H1 (cell line): Measurements from ENCODE around the gene CPZ. TPM values are rescaled to one million over a fixed set of nuclear protein-coding genes. Genes with fewer than 3 reads are reported as not detected.

Experiments
- CTCF ChIA-PET: fragments of 300-600 bp; sonication (Branson Sonifier 250); formaldehyde crosslinking; loops from one replicate; lab custom pipeline; 2021; ENCODE audit not compliant: partially characterized antibody; lab: Charles Lee
- POLR2A ChIA-PET: fragments of 300-600 bp; sonication (Branson Sonifier 250); formaldehyde crosslinking; loops from one replicate; lab custom pipeline; 2021; ENCODE audit warnings: inconsistent platforms; ENCODE audit not compliant: partially characterized antibody; lab: Charles Lee
- DNase-seq, 2 experiments: peaks; one replicate each; pipeline versions ENCODE4 v3.0.0 to v3.0.0-alpha.2; 2010 to 2022; ENCODE audit warnings: low spot score in 2 of 2, low read depth in 1 of 2, mixed read lengths in 1 of 2
- FAIRE-seq: peaks from 2 replicates; lab custom pipeline; 2011; peaks lifted over from hg19 to GRCh38; lab: Jason Lieb, UNC
- H2AFZ ChIP-seq: 2 replicates; pipeline ENCODE4 v1.8.1; 2012; ENCODE audit warnings: low read length, inconsistent platforms
- H2AK5ac ChIP-seq: 2 replicates; pipeline ENCODE4 v1.6.1; 2013; ENCODE audit warnings: low read depth, low read length
- H2BK120ac ChIP-seq: replicated peaks from 2 replicates; pipeline ENCODE3; 2013; ENCODE audit warnings: low read depth, low read length, inconsistent platforms
- H2BK12ac ChIP-seq: 2 replicates; pipeline ENCODE4 v1.6.1; 2013; ENCODE audit warnings: low read depth, low read length
- H2BK15ac ChIP-seq: 2 replicates; pipeline ENCODE4 v1.6.1; 2013; ENCODE audit warnings: low read length
- H2BK20ac ChIP-seq: 2 replicates; pipeline ENCODE4 v1.6.1; 2013; ENCODE audit warnings: low read length
- H2BK5ac ChIP-seq: 2 replicates; pipeline ENCODE4 v1.6.1; 2013; ENCODE audit warnings: low read depth, low read length
- H3K14ac ChIP-seq: 2 replicates; pipeline ENCODE4 v1.6.1; 2013; ENCODE audit warnings: inconsistent platforms; ENCODE audit not compliant: insufficient read length
- H3K18ac ChIP-seq: 2 replicates; pipeline ENCODE4 v1.6.1; 2013; ENCODE audit warnings: low read length; ENCODE audit errors: extremely low read depth
- H3K23ac ChIP-seq: 2 replicates; pipeline ENCODE4 v1.6.1; 2013; ENCODE audit warnings: inconsistent platforms; ENCODE audit not compliant: insufficient read length
- H3K23me2 ChIP-seq: 2 replicates; pipeline ENCODE4 v1.6.1; 2013; ENCODE audit warnings: low read depth, low read length
- H3K27ac ChIP-seq: 2 replicates; pipeline ENCODE4 v1.6.1; 2011; ENCODE audit warnings: low read depth, low read length, inconsistent platforms
- H3K27me3 ChIP-seq, 4 experiments: replicated peaks in 1 of 4; 1 replicate in 1 of 4; 2 replicates in 3 of 4; pipeline versions ENCODE4 v1.6.1 to v1.8.1; 2011 to 2013; ENCODE audit warnings: low read length in 3 of 4, mild to moderate bottlenecking in 3 of 4, inconsistent platforms in 2 of 4, mixed read lengths in 2 of 4, moderate library complexity in 1 of 4; ENCODE audit not compliant: control insufficient read depth in 3 of 4, insufficient read depth in 3 of 4; ENCODE audit errors: extremely low read depth in 1 of 4
- H3K36me3 ChIP-seq, 4 experiments: 2 replicates each; pipeline versions ENCODE4 v1.6.1 to v1.8.1; 2011 to 2013; ENCODE audit warnings: mild to moderate bottlenecking in 4 of 4, low read length in 3 of 4, moderate library complexity in 2 of 4, control low read depth in 1 of 4, inconsistent platforms in 1 of 4; ENCODE audit not compliant: insufficient read depth in 4 of 4, control insufficient read depth in 2 of 4
- H3K4ac ChIP-seq: replicated peaks from 2 replicates; pipeline ENCODE3; 2013; ENCODE audit warnings: low read length, low read depth, mixed read lengths, inconsistent platforms; ENCODE audit not compliant: insufficient read length
- H3K4me1 ChIP-seq, 4 experiments: replicated peaks in 1 of 4; 1 replicate in 1 of 4; 2 replicates in 3 of 4; pipeline versions ENCODE4 v1.6.1 to v1.8.1; 2011 to 2013; ENCODE audit warnings: low read length in 3 of 4, inconsistent platforms in 2 of 4, mixed read lengths in 1 of 4; ENCODE audit not compliant: insufficient read depth in 4 of 4, control insufficient read depth in 3 of 4
- H3K4me2 ChIP-seq, 2 experiments: 2 replicates each; pipeline versions ENCODE4 v1.6.1 to v1.8.1; 2011 to 2013; ENCODE audit warnings: low read depth in 2 of 2, low read length in 2 of 2, control low read depth in 1 of 2, inconsistent platforms in 1 of 2, mild to moderate bottlenecking in 1 of 2; ENCODE audit not compliant: insufficient read depth in 1 of 2
- H3K4me3 ChIP-seq, 4 experiments: fragments of 200-600, 300-600 bp in 1 of 4; sonication (generic), shearing (Covaris generic), sonication (Bioruptor Twin) in 1 of 4; 2 replicates each; pipeline versions ENCODE4 v1.5.1 to v1.8.1; 2011 to 2016; ENCODE audit warnings: low read length in 4 of 4, low read depth in 3 of 4, control low read depth in 2 of 4, inconsistent platforms in 2 of 4, mild to moderate bottlenecking in 2 of 4, mixed read lengths in 1 of 4, moderate library complexity in 1 of 4; ENCODE audit not compliant: insufficient read depth in 2 of 4; ENCODE audit errors: extremely low read depth in 1 of 4
- H3K56ac ChIP-seq: replicated peaks from 2 replicates; pipeline ENCODE3; 2013; ENCODE audit warnings: low read depth, mild to moderate bottlenecking, mixed read lengths, low read length, inconsistent platforms; ENCODE audit not compliant: insufficient read length
- H3K79me1 ChIP-seq: 2 replicates; pipeline ENCODE4 v1.6.1; 2013; ENCODE audit warnings: low read depth, low read length, control low read depth
- H3K79me2 ChIP-seq, 2 experiments: 2 replicates each; pipeline versions ENCODE4 v1.6.1 to v1.8.1; 2012 to 2013; ENCODE audit warnings: low read length in 2 of 2, mild to moderate bottlenecking in 2 of 2, inconsistent platforms in 1 of 2; ENCODE audit not compliant: insufficient read depth in 2 of 2, control insufficient read depth in 1 of 2
- H3K9ac ChIP-seq, 4 experiments: replicated peaks in 1 of 4; 1 replicate in 1 of 4; 2 replicates in 3 of 4; pipeline versions ENCODE4 v1.6.1 to v1.8.1; 2011 to 2013; ENCODE audit warnings: low read depth in 3 of 4, low read length in 3 of 4, control low read depth in 2 of 4, mild to moderate bottlenecking in 2 of 4, moderate library complexity in 2 of 4, inconsistent platforms in 1 of 4; ENCODE audit errors: extremely low read depth in 1 of 4
- H3K9me3 ChIP-seq, 2 experiments: 2 replicates each; pipeline versions ENCODE4 v1.6.1 to v1.8.1; 2012 to 2013; ENCODE audit warnings: mild to moderate bottlenecking in 2 of 2, moderate library complexity in 2 of 2, control low read depth in 1 of 2, inconsistent platforms in 1 of 2, low read depth in 1 of 2, low read length in 1 of 2, mixed read lengths in 1 of 2; ENCODE audit not compliant: insufficient read depth in 2 of 2
- H4K20me1 ChIP-seq, 2 experiments: replicated peaks in 1 of 2; 2 replicates each; pipeline versions ENCODE3 to v1.8.1; 2011 to 2013; ENCODE audit warnings: inconsistent platforms in 2 of 2, low read length in 2 of 2, mild to moderate bottlenecking in 1 of 2; ENCODE audit not compliant: insufficient read depth in 2 of 2, control insufficient read depth in 1 of 2
- H4K5ac ChIP-seq: 2 replicates; pipeline ENCODE4 v1.6.1; 2013; ENCODE audit warnings: low read length, low read depth, mixed read lengths, inconsistent platforms; ENCODE audit not compliant: insufficient read length
- H4K8ac ChIP-seq: 2 replicates; pipeline ENCODE4 v1.8.0; 2013; ENCODE audit warnings: mild to moderate bottlenecking, moderate library complexity, low read length, inconsistent platforms; ENCODE audit not compliant: insufficient read depth; ENCODE audit errors: extremely low read depth
- H4K91ac ChIP-seq: replicated peaks from 2 replicates; pipeline ENCODE3; 2013; ENCODE audit warnings: low read length, mixed read lengths, inconsistent platforms; ENCODE audit not compliant: insufficient read length
- CEBPB ChIP-seq: IDR thresholded peaks from 2 replicates; pipeline ENCODE4 v1.6.1; 2012; ENCODE audit warnings: low read depth, low read length
- CREB1 ChIP-seq: IDR thresholded peaks from 2 replicates; pipeline ENCODE4 v1.6.1; 2012; ENCODE audit warnings: inconsistent platforms
- EGR1 ChIP-seq: IDR thresholded peaks from 2 replicates; pipeline ENCODE4 v1.6.1; 2011; ENCODE audit warnings: low read depth, low read length, borderline replicate concordance
- HDAC6 ChIP-seq: IDR thresholded peaks from one replicate; pipeline ENCODE4 v1.7.1; 2012; ENCODE audit warnings: low read depth, mild to moderate bottlenecking, inconsistent platforms, low read length, moderate library complexity
- JUND ChIP-seq: IDR thresholded peaks from 2 replicates; pipeline ENCODE4 v1.6.1; 2011; ENCODE audit warnings: mild to moderate bottlenecking, improper control_type of control experiment, low read length
- KDM4A ChIP-seq: IDR thresholded peaks from one replicate; pipeline ENCODE4 v1.7.1; 2012; ENCODE audit warnings: low read depth, mild to moderate bottlenecking, moderate library complexity, low read length, inconsistent platforms; ENCODE audit not compliant: severe bottlenecking
- MAFK ChIP-seq: IDR thresholded peaks from 2 replicates; pipeline ENCODE4 v1.6.1; 2012; ENCODE audit warnings: low read depth, mild to moderate bottlenecking, improper control_type of control experiment, low read length
- RBBP5 ChIP-seq: IDR thresholded peaks from 2 replicates; pipeline ENCODE4 v1.7.1; 2012; ENCODE audit warnings: low read depth, mild to moderate bottlenecking, inconsistent platforms, low read length, moderate library complexity, borderline replicate concordance
- RNF2 ChIP-seq: fragments of 200-900, 300-1000 bp; sonication (generic); IDR thresholded peaks from 2 replicates; pipeline ENCODE4 v1.7.1; 2016; ENCODE audit warnings: borderline replicate concordance, low read depth, mild to moderate bottlenecking, antibody characterized with exemption, low read length; ENCODE audit not compliant: poor library complexity, severe bottlenecking; ENCODE audit errors: missing control alignments
- SAP30 ChIP-seq: fragments of 300-600 bp; sonication (generic); IDR thresholded peaks from 2 replicates; pipeline ENCODE4 v1.7.1; 2012; ENCODE audit warnings: low read length, moderate library complexity, mild to moderate bottlenecking, inconsistent platforms; ENCODE audit not compliant: insufficient read depth, insufficient replicate concordance
- WGBS, 2 experiments: shearing (Covaris generic) in 1 of 2; methylation state at CpG; one replicate each; pipeline versions ENCODE4 v1.1.6 to v1.1.7; 2013 to 2015; ENCODE audit warnings: low lambda C conversion rate in 2 of 2, mixed read lengths in 2 of 2, inconsistent platforms in 1 of 2, low coverage in 1 of 2, missing lambda C conversion rate in 1 of 2; ENCODE audit not compliant: insufficient replicate concordance in 2 of 2, insufficient coverage in 1 of 2, insufficient read length in 1 of 2; ENCODE audit errors: extremely low coverage in 1 of 2, missing lambda C conversion rate in 1 of 2; 5-methylcytosine and 5-hydroxymethylcytosine counted together
- polyA plus RNA-seq, 7 experiments: library from polyadenylated mRNA; depleted of rRNA in 3 of 7; stranded (reverse) in 5 of 7; unstranded in 2 of 7; fragments of >200 nt in 5 of 7; fragments of 200-250 nt in 2 of 7; gene quantifications; 1 replicate in 5 of 7; 2 replicates in 1 of 7; 4 replicates in 1 of 7; pipeline versions ENCODE4 v1.2.1 to v1.2.3, GENCODE V29; 2011 to 2013; ENCODE audit warnings: missing spikeins in 2 of 7, mixed read lengths in 2 of 7
- total RNA-seq: library from RNA; stranded (reverse); fragmentation: NEBNext Ultra II Directional; extraction: Animal tissue kit (Norgen Biotek cat#: 25700); gene quantifications from 2 replicates; pipeline ENCODE4 v1.2.1, GENCODE V29; 2021

The CPZ gene
- total and polyA plus RNA-seq, 2 of the 8 experiments (the other 6 are each of a cell fraction or from before 2014, with no cell fraction given), result 28.8 to 40.7 TPM

- Histone ChIP-seq H3K4me1 (peaks cover 0 to 2% (median 0%) of the 10 kb centered on the region in 4 experiments; a peak in 1 of 7 replicates), H2BK5ac (no peak overlapping the region), H4K91ac (no peak overlapping the region), H3K27ac (no peak overlapping the region), H2AFZ (no peak overlapping the region), H3K79me1 (no peaks in the 10 kb centered on the region), H4K5ac (no peak overlapping the region), H3K4me3 (no peak overlapping the region), H3K56ac (no peak overlapping the region), H3K36me3 (peaks cover 0 to 19% (median 4%) of the 10 kb centered on the region in 4 experiments; a peak in 4 of 8 replicates), H3K23ac (no peak overlapping the region), H2BK15ac (no peak overlapping the region), H2BK120ac (no peak overlapping the region), H2AK5ac (no peak overlapping the region), H3K23me2 (peaks cover 6% of the 10 kb centered on the region; the same call in 1 of the 2 replicates), H3K9me3 (no peaks in the 10 kb centered on the region), H4K8ac (no peak overlapping the region), H3K4me2 (no peak overlapping the region), H3K9ac (no peak overlapping the region), H2BK20ac (no peak overlapping the region), H3K4ac (no peak overlapping the region), H4K20me1 (peaks cover 12 to 26% of the 10 kb centered on the region in 2 experiments), H2BK12ac (no peak overlapping the region), H3K18ac (no peak overlapping the region), H3K27me3 (no peaks in the 10 kb centered on the region; a peak in 1 of 7 replicates), H3K79me2 (no peaks in the 10 kb centered on the region), H3K14ac (no peak overlapping the region)
- TF ChIP-seq RNF2, result no peak
- TF ChIP-seq CREB1, result no peak
- no peak for TF ChIP-seq HDAC6
- no peak for TF ChIP-seq EGR1
- TF ChIP-seq RBBP5, result no peak
- TF ChIP-seq CEBPB, result no peak
- no peak for TF ChIP-seq JUND
- TF ChIP-seq SAP30, result no peak
- TF ChIP-seq MAFK, result no peak
- TF ChIP-seq KDM4A, result no peak
- DNase-seq (no peak), FAIRE-seq (no peak)
- ChIA-PET POLR2A (interaction anchor here (0.6 to 1.3 kb wide), 4 partner anchors 10 to 145 kb away, joined by 3 to 4 read pairs (median 3); no protein-coding TSS in a partner anchor), CTCF (interaction anchor here (1.4 kb wide), 1 partner anchor 9 kb away, joined by 3 read pairs; no protein-coding TSS in a partner anchor)
- 93% methylated on average over 9 of the region's 9 CpGs; no CpG with 5 or more reads in 1 of the 2 experiments for WGBS, 2 experiments
These were observed 17.3 kb downstream of the CPZ start for GRCh38 chr4:8609824-8610350.
